A549 (cell line): Measurements from ENCODE around the gene FLVCR2.

Experiments used
- PHF8 ChIP-seq: fragments of 200-600 bp; sonication (generic); IDR thresholded peaks from 2 replicates; pipeline ENCODE4 v1.6.1; 2016; ENCODE audit warnings: low read depth, mild to moderate bottlenecking, antibody characterized with exemption, moderate library complexity, borderline replicate concordance
- TF ChIP-seq, protein P1 (sequence below): fragments of >200 bp; sonication (Bioruptor Twin); formaldehyde crosslinking; IDR thresholded peaks from 3 replicates; pipeline ENCODE4 v1.5.1; 2016
- TF ChIP-seq, protein P2 (sequence below): fragments of >200 bp; sonication (Bioruptor Twin); formaldehyde crosslinking; IDR thresholded peaks from 2 replicates; pipeline ENCODE4 v1.6.1; 2016

DNA sequence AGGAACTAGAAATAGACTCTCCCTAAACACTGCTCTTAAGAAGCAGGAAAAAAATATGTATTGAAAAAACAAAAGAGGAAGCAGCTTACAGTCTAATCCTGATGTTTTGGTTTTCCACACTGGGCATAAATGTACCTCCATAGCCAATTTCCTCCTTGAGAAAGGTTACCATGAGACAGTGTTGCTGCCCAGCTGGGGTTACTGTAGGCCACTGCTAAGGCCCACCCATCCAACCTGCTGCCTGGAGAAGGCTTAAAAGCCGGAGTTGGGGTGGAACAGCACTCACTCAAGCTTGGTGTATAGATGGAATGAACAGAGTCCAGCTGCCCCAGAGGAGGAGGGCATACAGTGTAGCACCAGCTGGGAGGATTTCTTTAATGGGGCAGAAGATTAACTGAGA is 41.1 kb downstream of the FLVCR2 start:
- no peak for TF ChIP-seq PHF8
- TF ChIP-seq, protein P1, sequence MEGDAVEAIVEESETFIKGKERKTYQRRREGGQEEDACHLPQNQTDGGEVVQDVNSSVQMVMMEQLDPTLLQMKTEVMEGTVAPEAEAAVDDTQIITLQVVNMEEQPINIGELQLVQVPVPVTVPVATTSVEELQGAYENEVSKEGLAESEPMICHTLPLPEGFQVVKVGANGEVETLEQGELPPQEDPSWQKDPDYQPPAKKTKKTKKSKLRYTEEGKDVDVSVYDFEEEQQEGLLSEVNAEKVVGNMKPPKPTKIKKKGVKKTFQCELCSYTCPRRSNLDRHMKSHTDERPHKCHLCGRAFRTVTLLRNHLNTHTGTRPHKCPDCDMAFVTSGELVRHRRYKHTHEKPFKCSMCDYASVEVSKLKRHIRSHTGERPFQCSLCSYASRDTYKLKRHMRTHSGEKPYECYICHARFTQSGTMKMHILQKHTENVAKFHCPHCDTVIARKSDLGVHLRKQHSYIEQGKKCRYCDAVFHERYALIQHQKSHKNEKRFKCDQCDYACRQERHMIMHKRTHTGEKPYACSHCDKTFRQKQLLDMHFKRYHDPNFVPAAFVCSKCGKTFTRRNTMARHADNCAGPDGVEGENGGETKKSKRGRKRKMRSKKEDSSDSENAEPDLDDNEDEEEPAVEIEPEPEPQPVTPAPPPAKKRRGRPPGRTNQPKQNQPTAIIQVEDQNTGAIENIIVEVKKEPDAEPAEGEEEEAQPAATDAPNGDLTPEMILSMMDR = no peak
- TF ChIP-seq, protein P2, sequence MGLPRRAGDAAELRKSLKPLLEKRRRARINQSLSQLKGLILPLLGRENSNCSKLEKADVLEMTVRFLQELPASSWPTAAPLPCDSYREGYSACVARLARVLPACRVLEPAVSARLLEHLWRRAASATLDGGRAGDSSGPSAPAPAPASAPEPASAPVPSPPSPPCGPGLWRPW = no peak
